SK-N-SH (cell line): ENCODE data around the gene CLIC3. TPM values are rescaled to one million over a fixed set of nuclear protein-coding genes. Genes with fewer than 3 reads are reported as not detected.

Experiments used
- CTCF ChIA-PET: fragments of 300-600, 350-600 bp; formaldehyde crosslinking; extraction: SDS; loops from one replicate; lab custom pipeline; 2021; lab: Yijun Ruan, JAX
- POLR2A ChIA-PET: fragments of 350-600 bp; sonication (Branson Sonifier 250); formaldehyde crosslinking; extraction: SDS; loops from one replicate; lab custom pipeline; 2020; ENCODE audit warnings: antibody characterized with exemption, inconsistent platforms; lab: Yijun Ruan, JAX
- DNase-seq: peaks from one replicate; pipeline ENCODE4 v3.0.0; 2012
- H2AFZ ChIP-seq: fragments of 200-600 bp; sonication (generic); 2 replicates; pipeline ENCODE4 v1.8.1; 2016; ENCODE audit warnings: antibody characterized with exemption, mild to moderate bottlenecking, low read depth
- H3F3A ChIP-seq: fragments of 200-600 bp; sonication (generic); replicated peaks from 2 replicates; pipeline ENCODE3; 2016; ENCODE audit warnings: antibody characterized with exemption, mild to moderate bottlenecking; ENCODE audit not compliant: insufficient read depth
- H3K27ac ChIP-seq, 2 experiments: fragments of 200-500 bp in 1 of 2; fragments of 200-600 bp in 1 of 2; sonication (Bioruptor generic) in 1 of 2; sonication (generic), shearing (Covaris generic) in 1 of 2; 2 replicates each; pipeline versions ENCODE4 v1.5.1 to v1.6.1; 2014 to 2016; ENCODE audit warnings: low read depth in 2 of 2, inconsistent platforms in 1 of 2, low read length in 1 of 2, mild to moderate bottlenecking in 1 of 2, mixed read lengths in 1 of 2
- H3K27me3 ChIP-seq: fragments of 200-600 bp; sonication (generic), shearing (Covaris generic); 2 replicates; pipeline ENCODE4 v1.6.1; 2016; ENCODE audit warnings: mixed run types; ENCODE audit not compliant: insufficient read depth
- H3K36me3 ChIP-seq, 2 experiments: fragments of 200-500 bp in 1 of 2; fragments of 200-600 bp in 1 of 2; sonication (Bioruptor generic) in 1 of 2; sonication (generic) in 1 of 2; replicated peaks in 1 of 2; 2 replicates each; pipeline versions ENCODE3 to v1.5.1; 2014 to 2016; ENCODE audit warnings: low read length in 1 of 2, mild to moderate bottlenecking in 1 of 2; ENCODE audit not compliant: insufficient read depth in 2 of 2, control insufficient read depth in 1 of 2
- H3K4me1 ChIP-seq, 2 experiments: fragments of 200-500 bp in 1 of 2; fragments of 200-600 bp in 1 of 2; sonication (Bioruptor generic) in 1 of 2; sonication (generic), shearing (Covaris generic) in 1 of 2; 2 replicates each; pipeline versions ENCODE4 v1.5.1 to v1.6.1; 2014 to 2016; ENCODE audit warnings: low read depth in 1 of 2, low read length in 1 of 2, mixed run types in 1 of 2; ENCODE audit not compliant: insufficient read depth in 2 of 2, control insufficient read depth in 1 of 2
- H3K4me2 ChIP-seq: fragments of 200-600 bp; sonication (generic), shearing (Covaris generic); 2 replicates; pipeline ENCODE4 v1.6.1; 2017; ENCODE audit warnings: mixed run types
- H3K4me3 ChIP-seq, 2 experiments: fragments of 200-500 bp in 1 of 2; fragments of 200-600 bp in 1 of 2; sonication (Bioruptor generic) in 1 of 2; sonication (generic), shearing (Covaris generic) in 1 of 2; 2 replicates each; pipeline versions ENCODE4 v1.5.1 to v1.8.1; 2014 to 2016; ENCODE audit warnings: low read depth in 2 of 2, inconsistent platforms in 1 of 2, low read length in 1 of 2, mild to moderate bottlenecking in 1 of 2, mixed read lengths in 1 of 2, moderate library complexity in 1 of 2
- H3K79me2 ChIP-seq: fragments of 200-600 bp; sonication (generic); 2 replicates; pipeline ENCODE4 v1.8.1; 2017; ENCODE audit warnings: mild to moderate bottlenecking; ENCODE audit not compliant: insufficient read depth
- H3K9ac ChIP-seq: fragments of 200-600 bp; sonication (generic); 2 replicates; pipeline ENCODE4 v1.6.1; 2017; ENCODE audit warnings: mixed run types
- H3K9me2 ChIP-seq: fragments of 200-600 bp; sonication (generic); 2 replicates; pipeline ENCODE4 v1.6.1; 2017; ENCODE audit warnings: mixed run types
- H3K9me3 ChIP-seq: fragments of 200-600 bp; sonication (generic); 2 replicates; pipeline ENCODE4 v1.6.1; 2017; ENCODE audit warnings: mixed run types, mild to moderate bottlenecking, moderate library complexity
- H4K20me1 ChIP-seq: fragments of 200-600 bp; sonication (generic); 2 replicates; pipeline ENCODE4 v1.6.1; 2017; ENCODE audit warnings: mild to moderate bottlenecking, mixed run types; ENCODE audit not compliant: insufficient read depth
- CHD2 ChIP-seq: fragments of 150-350 bp; IDR thresholded peaks from 2 replicates; pipeline ENCODE4 v1.6.1; 2018; ENCODE audit warnings: low read length; ENCODE audit not compliant: partially characterized antibody
- ELF1 ChIP-seq: IDR thresholded peaks from 2 replicates; pipeline ENCODE4 v1.4.0; 2012
- EP300 ChIP-seq, 2 experiments: IDR thresholded peaks; 2 replicates each; pipeline versions ENCODE4 v1.4.0 to v1.6.1; 2012; ENCODE audit warnings: borderline replicate concordance in 1 of 2, low read depth in 1 of 2, low read length in 1 of 2
- GABPA ChIP-seq: IDR thresholded peaks from 2 replicates; pipeline ENCODE4 v1.4.0; 2012; ENCODE audit warnings: low read depth, mild to moderate bottlenecking
- JUND ChIP-seq: IDR thresholded peaks from 2 replicates; pipeline ENCODE4 v1.4.0; 2012
- MEF2A ChIP-seq: IDR thresholded peaks from 2 replicates; pipeline ENCODE4 v1.4.0; 2012; ENCODE audit warnings: low read depth, borderline replicate concordance
- MXI1 ChIP-seq: IDR thresholded peaks from 2 replicates; pipeline ENCODE4 v1.6.1; 2012; ENCODE audit warnings: mild to moderate bottlenecking, low read depth, low read length, improper control_type of control experiment
- RAD21 ChIP-seq: IDR thresholded peaks from 2 replicates; pipeline ENCODE4 v1.6.1; 2012; ENCODE audit warnings: mild to moderate bottlenecking, low read length
- RFX5 ChIP-seq: IDR thresholded peaks from 2 replicates; pipeline ENCODE4 v1.6.1; 2012; ENCODE audit warnings: mild to moderate bottlenecking, improper control_type of control experiment, low read length
- SMC3 ChIP-seq: IDR thresholded peaks from 2 replicates; pipeline ENCODE4 v1.6.1; 2012; ENCODE audit warnings: low read depth, low read length, improper control_type of control experiment
- TAF1 ChIP-seq: IDR thresholded peaks from 2 replicates; pipeline ENCODE4 v1.6.1; 2012; ENCODE audit warnings: low read depth, mild to moderate bottlenecking, low read length, moderate library complexity, borderline replicate concordance
- TCF12 ChIP-seq: IDR thresholded peaks from 2 replicates; pipeline ENCODE4 v1.4.0; 2012
- WGBS: methylation state at CpG from one replicate; pipeline ENCODE4 v1.1.6; 2017; ENCODE audit warnings: low lambda C conversion rate; 5-methylcytosine and 5-hydroxymethylcytosine counted together
- polyA plus RNA-seq, 3 experiments: library from polyadenylated mRNA; depleted of rRNA; stranded (reverse); fragments of >200 nt; gene quantifications; 2 replicates each; pipeline ENCODE4 v1.2.3, GENCODE V29; 2012
- TF ChIP-seq, protein P1 (sequence below): fragments of 150-350 bp; IDR thresholded peaks from 2 replicates; pipeline ENCODE4 v1.6.1; 2016; ENCODE audit warnings: mild to moderate bottlenecking, low read depth, low read length
- TF ChIP-seq, protein P2 (sequence below): fragments of 150-350 bp; IDR thresholded peaks from 2 replicates; pipeline ENCODE4 v1.6.1; 2017; ENCODE audit warnings: antibody characterized with exemption, low read length, low read depth, borderline replicate concordance
- TF ChIP-seq, protein P3 (sequence below): IDR thresholded peaks from 2 replicates; pipeline ENCODE4 v1.6.1; 2012; ENCODE audit warnings: mild to moderate bottlenecking, low read depth, low read length, moderate library complexity

Gene CLIC3
- polyA plus RNA-seq, 1 of the 3 experiments (the other 2 are of a cell fraction): 1.0 TPM

DNA sequence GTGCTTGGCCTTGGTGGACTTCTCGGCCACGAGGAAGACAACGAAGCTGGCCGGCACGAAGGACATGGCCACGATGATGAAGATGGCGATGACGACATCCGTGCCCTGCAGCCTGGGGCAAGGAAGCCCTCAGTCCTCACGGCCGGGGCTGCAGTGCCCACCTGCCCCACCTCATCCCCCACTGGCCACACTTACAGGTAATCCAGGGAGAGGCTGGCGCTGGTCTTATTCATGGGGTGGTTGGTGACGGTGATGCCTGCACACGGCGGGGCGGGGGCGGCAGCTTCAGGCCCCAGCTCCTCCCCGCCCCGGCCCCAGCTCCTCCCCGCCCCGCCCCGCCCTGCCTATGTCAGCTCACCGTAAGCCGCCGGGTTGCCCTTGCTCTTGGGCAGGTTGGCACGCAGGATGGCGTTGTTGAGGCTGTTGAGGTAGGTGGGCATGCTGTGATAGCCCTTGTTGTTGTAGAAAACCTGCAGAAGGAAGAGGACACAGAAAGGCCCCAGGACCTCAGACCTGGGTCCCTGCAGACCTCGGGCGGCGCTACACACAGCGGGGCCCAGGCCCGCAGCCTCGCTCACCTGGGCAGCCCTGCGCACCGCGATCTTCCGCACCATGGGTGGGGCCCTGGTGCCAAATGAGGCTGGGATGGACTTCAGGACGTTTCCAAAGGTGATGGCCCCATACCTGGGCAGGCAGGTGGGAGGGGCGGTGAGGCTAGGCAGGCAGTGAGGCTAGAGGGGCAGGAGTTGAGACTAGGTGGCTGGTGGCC lies 15.7 kb upstream of the CLIC3 start:
- POLR2A ChIA-PET: no interaction called here
- H3K9me3 ChIP-seq: no peaks in the 10 kb centered on the region
- DNase-seq: no peak
- H3K79me2 ChIP-seq: no peaks in the 10 kb centered on the region
- no peak overlapping the region for H3K4me3 ChIP-seq
- CTCF ChIA-PET: interaction anchor here (1.1 to 2.2 kb wide), 4 partner anchors 17 to 64 kb away, joined by 3 to 10 read pairs (median 3); no protein-coding TSS in a partner anchor
- TF ChIP-seq TAF1: no peak
- TF ChIP-seq, protein P1, sequence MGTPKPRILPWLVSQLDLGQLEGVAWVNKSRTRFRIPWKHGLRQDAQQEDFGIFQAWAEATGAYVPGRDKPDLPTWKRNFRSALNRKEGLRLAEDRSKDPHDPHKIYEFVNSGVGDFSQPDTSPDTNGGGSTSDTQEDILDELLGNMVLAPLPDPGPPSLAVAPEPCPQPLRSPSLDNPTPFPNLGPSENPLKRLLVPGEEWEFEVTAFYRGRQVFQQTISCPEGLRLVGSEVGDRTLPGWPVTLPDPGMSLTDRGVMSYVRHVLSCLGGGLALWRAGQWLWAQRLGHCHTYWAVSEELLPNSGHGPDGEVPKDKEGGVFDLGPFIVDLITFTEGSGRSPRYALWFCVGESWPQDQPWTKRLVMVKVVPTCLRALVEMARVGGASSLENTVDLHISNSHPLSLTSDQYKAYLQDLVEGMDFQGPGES: no peak
- TF ChIP-seq JUND: no peak
- no peak for TF ChIP-seq RAD21
- TF ChIP-seq SMC3: no peak
- TF ChIP-seq RFX5: no peak
- no peak for TF ChIP-seq MEF2A
- no peak for TF ChIP-seq EP300 (IDR thresholded peaks at IDR 0.05; ENCODE audit: borderline replicate concordance in 1 of 2, low read depth in 1 of 2, low read length in 1 of 2)
- TF ChIP-seq GABPA: no peak
- no peak for TF ChIP-seq MXI1
- TF ChIP-seq, protein P2, sequence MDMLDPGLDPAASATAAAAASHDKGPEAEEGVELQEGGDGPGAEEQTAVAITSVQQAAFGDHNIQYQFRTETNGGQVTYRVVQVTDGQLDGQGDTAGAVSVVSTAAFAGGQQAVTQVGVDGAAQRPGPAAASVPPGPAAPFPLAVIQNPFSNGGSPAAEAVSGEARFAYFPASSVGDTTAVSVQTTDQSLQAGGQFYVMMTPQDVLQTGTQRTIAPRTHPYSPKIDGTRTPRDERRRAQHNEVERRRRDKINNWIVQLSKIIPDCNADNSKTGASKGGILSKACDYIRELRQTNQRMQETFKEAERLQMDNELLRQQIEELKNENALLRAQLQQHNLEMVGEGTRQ: no peak
- TF ChIP-seq TCF12: no peak
- H3K9ac ChIP-seq: no peak overlapping the region
- H3K27ac ChIP-seq: no peak overlapping the region
- 92% methylated on average over 17 of the region's 39 CpGs for WGBS
- H2AFZ ChIP-seq: no peak overlapping the region
- no peaks in the 10 kb centered on the region for H3K4me1 ChIP-seq
- no peaks in the 10 kb centered on the region for H3F3A ChIP-seq
- H3K36me3 ChIP-seq: peaks cover 0 to 22% of the 10 kb centered on the region in 2 experiments
- H4K20me1 ChIP-seq: no peaks in the 10 kb centered on the region
- no peak overlapping the region for H3K4me2 ChIP-seq
- no peaks in the 10 kb centered on the region for H3K9me2 ChIP-seq
- H3K27me3 ChIP-seq: no peaks in the 10 kb centered on the region

GRCh38 chr9:137011156-137011555 lies 14.8 kb upstream of the CLIC3 start:
- no peak overlapping the region for H3K4me3 ChIP-seq
- H3K4me1 ChIP-seq: no peaks in the 10 kb centered on the region
- no peak overlapping the region for H2AFZ ChIP-seq
- no peaks in the 10 kb centered on the region for H4K20me1 ChIP-seq
- no peaks in the 10 kb centered on the region for H3F3A ChIP-seq
- no peak overlapping the region for H3K4me2 ChIP-seq
- no peaks in the 10 kb centered on the region for H3K9me3 ChIP-seq
- H3K9ac ChIP-seq: no peak overlapping the region
- 97% methylated on average over 24 of the region's 24 CpGs for WGBS
- DNase-seq: no peak
- peaks cover 0 to 15% of the 10 kb centered on the region in 2 experiments for H3K36me3 ChIP-seq
- ChIA-PET POLR2A (no interaction called here), CTCF (interaction anchor here (1.1 to 2.2 kb wide), 3 partner anchors 18 to 63 kb away, joined by 3 to 10 read pairs (median 3); no protein-coding TSS in a partner anchor)
- H3K27ac ChIP-seq: no peak overlapping the region
- no peak for TF ChIP-seq ELF1
- TF ChIP-seq, protein P1: no peak
- TF ChIP-seq, protein P3, sequence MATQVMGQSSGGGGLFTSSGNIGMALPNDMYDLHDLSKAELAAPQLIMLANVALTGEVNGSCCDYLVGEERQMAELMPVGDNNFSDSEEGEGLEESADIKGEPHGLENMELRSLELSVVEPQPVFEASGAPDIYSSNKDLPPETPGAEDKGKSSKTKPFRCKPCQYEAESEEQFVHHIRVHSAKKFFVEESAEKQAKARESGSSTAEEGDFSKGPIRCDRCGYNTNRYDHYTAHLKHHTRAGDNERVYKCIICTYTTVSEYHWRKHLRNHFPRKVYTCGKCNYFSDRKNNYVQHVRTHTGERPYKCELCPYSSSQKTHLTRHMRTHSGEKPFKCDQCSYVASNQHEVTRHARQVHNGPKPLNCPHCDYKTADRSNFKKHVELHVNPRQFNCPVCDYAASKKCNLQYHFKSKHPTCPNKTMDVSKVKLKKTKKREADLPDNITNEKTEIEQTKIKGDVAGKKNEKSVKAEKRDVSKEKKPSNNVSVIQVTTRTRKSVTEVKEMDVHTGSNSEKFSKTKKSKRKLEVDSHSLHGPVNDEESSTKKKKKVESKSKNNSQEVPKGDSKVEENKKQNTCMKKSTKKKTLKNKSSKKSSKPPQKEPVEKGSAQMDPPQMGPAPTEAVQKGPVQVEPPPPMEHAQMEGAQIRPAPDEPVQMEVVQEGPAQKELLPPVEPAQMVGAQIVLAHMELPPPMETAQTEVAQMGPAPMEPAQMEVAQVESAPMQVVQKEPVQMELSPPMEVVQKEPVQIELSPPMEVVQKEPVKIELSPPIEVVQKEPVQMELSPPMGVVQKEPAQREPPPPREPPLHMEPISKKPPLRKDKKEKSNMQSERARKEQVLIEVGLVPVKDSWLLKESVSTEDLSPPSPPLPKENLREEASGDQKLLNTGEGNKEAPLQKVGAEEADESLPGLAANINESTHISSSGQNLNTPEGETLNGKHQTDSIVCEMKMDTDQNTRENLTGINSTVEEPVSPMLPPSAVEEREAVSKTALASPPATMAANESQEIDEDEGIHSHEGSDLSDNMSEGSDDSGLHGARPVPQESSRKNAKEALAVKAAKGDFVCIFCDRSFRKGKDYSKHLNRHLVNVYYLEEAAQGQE: no peak
- no peak for TF ChIP-seq TCF12
- no peak for TF ChIP-seq MXI1
- TF ChIP-seq CHD2: no peak
- H3K27me3 ChIP-seq: no peaks in the 10 kb centered on the region
- no peaks in the 10 kb centered on the region for H3K9me2 ChIP-seq
- no peaks in the 10 kb centered on the region for H3K79me2 ChIP-seq
